Measurements from ENCODE around the gene KLHL29. TPM values are rescaled to one million over a fixed set of nuclear protein-coding genes. Genes with fewer than 3 reads are reported as not detected.

KLHL29 gene
- total RNA-seq, 3 donors from 2014 or later (not counting 1 experiment from before 2014, with no cell fraction given) = 0.24 to 0.43 (median 0.33) TPM

DNA sequence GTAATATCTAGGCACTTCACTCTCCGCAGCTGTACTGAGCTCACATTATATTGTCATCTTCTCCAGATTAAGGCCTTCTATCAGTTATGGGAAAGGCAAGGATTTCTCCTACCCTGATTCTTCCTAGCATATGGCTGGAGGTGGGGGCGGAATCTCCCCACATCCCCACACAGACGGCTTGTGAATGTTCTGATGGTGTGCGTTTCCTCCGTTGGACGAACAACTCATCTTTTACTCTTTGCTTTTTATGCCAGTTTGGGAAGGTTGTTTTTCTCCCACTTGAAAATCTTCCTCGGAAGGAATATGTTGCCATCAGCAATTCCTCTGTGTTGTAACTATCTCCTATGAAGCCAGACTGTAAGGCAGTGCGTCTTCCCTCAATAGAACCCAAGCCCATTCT lies 24.3 kb downstream of the KLHL29 start:
- no peak overlapping the region for H3K27ac ChIP-seq (ENCODE audit: low read length)
- H3K9me3 ChIP-seq (ENCODE audit: control insufficient read depth, insufficient read depth, low read length) = no peaks in the 10 kb centered on the region
- TF ChIP-seq, protein P1, sequence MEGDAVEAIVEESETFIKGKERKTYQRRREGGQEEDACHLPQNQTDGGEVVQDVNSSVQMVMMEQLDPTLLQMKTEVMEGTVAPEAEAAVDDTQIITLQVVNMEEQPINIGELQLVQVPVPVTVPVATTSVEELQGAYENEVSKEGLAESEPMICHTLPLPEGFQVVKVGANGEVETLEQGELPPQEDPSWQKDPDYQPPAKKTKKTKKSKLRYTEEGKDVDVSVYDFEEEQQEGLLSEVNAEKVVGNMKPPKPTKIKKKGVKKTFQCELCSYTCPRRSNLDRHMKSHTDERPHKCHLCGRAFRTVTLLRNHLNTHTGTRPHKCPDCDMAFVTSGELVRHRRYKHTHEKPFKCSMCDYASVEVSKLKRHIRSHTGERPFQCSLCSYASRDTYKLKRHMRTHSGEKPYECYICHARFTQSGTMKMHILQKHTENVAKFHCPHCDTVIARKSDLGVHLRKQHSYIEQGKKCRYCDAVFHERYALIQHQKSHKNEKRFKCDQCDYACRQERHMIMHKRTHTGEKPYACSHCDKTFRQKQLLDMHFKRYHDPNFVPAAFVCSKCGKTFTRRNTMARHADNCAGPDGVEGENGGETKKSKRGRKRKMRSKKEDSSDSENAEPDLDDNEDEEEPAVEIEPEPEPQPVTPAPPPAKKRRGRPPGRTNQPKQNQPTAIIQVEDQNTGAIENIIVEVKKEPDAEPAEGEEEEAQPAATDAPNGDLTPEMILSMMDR (IDR thresholded peaks at IDR 0.05) = no peak
- H3K27me3 ChIP-seq (ENCODE audit: control insufficient read depth, insufficient read depth, low read length) = no peaks in the 10 kb centered on the region
- H3K4me3 ChIP-seq (ENCODE audit: low read length) = no peak overlapping the region
- H3K36me3 Mint-ChIP-seq = no peaks in the 10 kb centered on the region
- H3K4me1 ChIP-seq (ENCODE audit: control insufficient read depth, insufficient read depth, low read length) = no peaks in the 10 kb centered on the region
- peaks cover 0 to 5% of the 10 kb centered on the region in 2 donors for H3K4me1 Mint-ChIP-seq
- intact Hi-C loops (cut with micrococcal nuclease) = no loop called here
- DNase-seq (no peak), ATAC-seq (no peak)
- H3K4me3 Mint-ChIP-seq = no peak overlapping the region
- H3K36me3 ChIP-seq (ENCODE audit: control insufficient read depth, insufficient read depth, low read length) = no peaks in the 10 kb centered on the region
- no peaks in the 10 kb centered on the region for H3K9me3 Mint-ChIP-seq
- 97% methylated on average over 6 of the region's 8 CpGs for WGBS (ENCODE audit: insufficient coverage)
- H3K27ac Mint-ChIP-seq = no peak overlapping the region
- peaks cover 14 to 28% of the 10 kb centered on the region in 2 donors for H3K27me3 Mint-ChIP-seq (ENCODE audit: low read depth in 2 of 2)

DNA sequence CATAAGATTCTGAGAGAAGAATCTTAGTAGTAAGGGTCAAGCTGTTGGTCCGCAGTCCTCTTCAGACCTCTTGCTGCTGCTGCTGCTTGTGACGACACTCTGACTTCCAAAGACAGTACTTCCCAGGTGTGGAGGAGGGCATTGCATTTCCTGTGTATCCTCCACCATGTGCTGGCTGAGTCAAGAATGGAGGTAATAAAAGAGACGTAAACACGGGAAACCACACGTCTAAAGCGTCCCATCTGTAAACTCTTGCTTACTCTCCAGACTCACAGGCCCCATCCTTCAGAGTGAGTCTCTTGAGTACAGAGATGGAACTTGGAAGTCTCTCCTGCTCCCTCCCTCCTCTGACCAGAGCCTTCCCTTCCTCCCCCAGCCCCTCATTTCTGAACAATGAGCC lies 25.6 kb downstream of the KLHL29 start:
- WGBS (ENCODE audit: insufficient coverage) = 86% methylated on average over 6 of the region's 6 CpGs

DNA sequence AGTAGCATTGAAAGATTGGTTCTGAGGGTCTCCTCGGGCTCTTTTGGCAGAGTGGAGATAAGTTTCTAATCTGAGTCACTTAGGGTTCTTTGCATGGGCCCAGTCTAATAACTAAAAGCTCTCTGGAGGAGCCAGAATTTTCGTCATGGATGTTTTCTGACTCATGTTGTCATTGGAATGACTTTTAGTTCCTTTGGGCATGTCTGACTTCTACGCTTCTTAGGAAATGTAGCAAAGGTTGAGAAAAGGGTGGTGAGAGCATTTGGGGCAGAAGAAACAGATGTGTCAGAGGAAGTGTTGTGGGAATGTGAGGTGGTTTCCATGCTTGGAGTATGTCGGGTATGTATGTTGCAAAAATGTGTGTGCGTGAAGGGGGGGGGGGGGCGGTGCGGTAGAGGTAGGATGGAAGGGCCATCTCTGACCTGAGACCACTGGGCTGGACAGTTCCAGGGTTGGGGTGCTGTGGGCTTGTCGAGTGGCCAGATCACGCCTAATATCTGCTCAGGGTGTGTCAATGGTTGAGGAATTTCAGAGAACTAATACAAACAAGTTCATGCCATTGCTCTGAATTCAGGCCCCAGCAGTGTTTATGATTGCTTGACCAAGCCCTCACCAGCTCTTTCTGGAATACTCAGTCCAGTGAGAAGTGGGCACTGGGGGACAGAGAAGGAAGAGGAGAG lies 26.9 kb downstream of the KLHL29 start:
- Histone ChIP-seq H3K4me3 (ENCODE audit: low read length) (no peak overlapping the region), H3K27me3 (ENCODE audit: control insufficient read depth, insufficient read depth, low read length) (no peaks in the 10 kb centered on the region), H3K36me3 (ENCODE audit: control insufficient read depth, insufficient read depth, low read length) (no peaks in the 10 kb centered on the region), H3K9me3 (ENCODE audit: control insufficient read depth, insufficient read depth, low read length) (no peaks in the 10 kb centered on the region), H3K4me1 (ENCODE audit: control insufficient read depth, insufficient read depth, low read length) (no peaks in the 10 kb centered on the region), H3K27ac (ENCODE audit: low read length) (no peak overlapping the region)
- WGBS (ENCODE audit: insufficient coverage) = 86% methylated on average over 9 of the region's 9 CpGs
- Mint-ChIP-seq H3K4me1 (no peaks in the 10 kb centered on the region), H3K9me3 (no peaks in the 10 kb centered on the region), H3K27ac (no peak overlapping the region), H3K4me3 (no peak overlapping the region), H3K36me3 (no peaks in the 10 kb centered on the region), H3K27me3 (ENCODE audit: low read depth in 2 of 2) (peaks cover 15 to 35% of the 10 kb centered on the region in 2 donors)
- ATAC-seq (no peak), DNase-seq (no peak)
- intact Hi-C loops (cut with micrococcal nuclease) = no loop called here
- TF ChIP-seq, protein P1 (IDR thresholded peaks at IDR 0.05) = no peak

More for the DNA sequence above, 25.6 kb downstream of the KLHL29 start:
- Mint-ChIP-seq H3K36me3 (no peaks in the 10 kb centered on the region), H3K4me1 (no peaks in the 10 kb centered on the region), H3K9me3 (no peaks in the 10 kb centered on the region), H3K27me3 (ENCODE audit: low read depth in 2 of 2) (peaks cover 14 to 28% of the 10 kb centered on the region in 2 donors), H3K4me3 (no peak overlapping the region), H3K27ac (no peak overlapping the region)
- no peak overlapping the region for H3K4me3 ChIP-seq (ENCODE audit: low read length)
- H3K9me3 ChIP-seq (ENCODE audit: control insufficient read depth, insufficient read depth, low read length) = no peaks in the 10 kb centered on the region
- H3K27me3 ChIP-seq (ENCODE audit: control insufficient read depth, insufficient read depth, low read length) = no peaks in the 10 kb centered on the region
- ATAC-seq (no peak), DNase-seq (no peak)
- intact Hi-C loops (cut with micrococcal nuclease) = no loop called here
- H3K36me3 ChIP-seq (ENCODE audit: control insufficient read depth, insufficient read depth, low read length) = no peaks in the 10 kb centered on the region
- TF ChIP-seq, protein P1 (IDR thresholded peaks at IDR 0.05) = no peak
- no peaks in the 10 kb centered on the region for H3K4me1 ChIP-seq (ENCODE audit: control insufficient read depth, insufficient read depth, low read length)
- no peak overlapping the region for H3K27ac ChIP-seq (ENCODE audit: low read length)
